A549 (cell line): ENCODE data around the gene TTYH2. TPM values are rescaled to one million over a fixed set of nuclear protein-coding genes. Genes with fewer than 3 reads are reported as not detected.

Experiments used
- ATAC-seq, 2 experiments: fragments of 200-7000 bp in 1 of 2; fragments of >200 bp in 1 of 2; cut with Nextera tagmentation in 1 of 2; cut with Tn5 transposase in 1 of 2; 3 replicates each; pipeline versions ENCODE4 v1.8.0 to v1.9.1; 2018 to 2020; ENCODE audit warnings: mild to moderate bottlenecking in 1 of 2, moderate library complexity in 1 of 2
- CTCF ChIA-PET: fragments of 300-600 bp; sonication (Branson Sonifier 250); formaldehyde crosslinking; extraction: SDS; loops from one replicate; lab custom pipeline; 2021; ENCODE audit warnings: antibody characterized with exemption, inconsistent platforms; lab: Yijun Ruan, JAX
- POLR2A ChIA-PET: fragments of 350-600 bp; formaldehyde crosslinking; extraction: SDS; loops from one replicate; lab custom pipeline; 2021; ENCODE audit warnings: antibody characterized with exemption, inconsistent platforms; lab: Yijun Ruan, JAX
- DNase-seq, 2 experiments: peaks; one replicate each; pipeline versions ENCODE4 v3.0.0 to v3.0.0-alpha.2; 2011 to 2016; ENCODE audit warnings: low read depth in 1 of 2, low spot score in 1 of 2
- FAIRE-seq: peaks from 2 replicates; lab custom pipeline; 2011; peaks lifted over from hg19 to GRCh38; lab: Jason Lieb, UNC
- H3K27ac ChIP-seq, 2 experiments: fragments of >200 bp; sonication (Bioruptor Twin); formaldehyde crosslinking; 3 replicates each; pipeline ENCODE4 v1.5.1; 2016 to 2017
- H3K4me1 ChIP-seq: fragments of >200 bp; sonication (Bioruptor Twin); formaldehyde crosslinking; 3 replicates; pipeline ENCODE4 v1.6.1; 2016
- H3K4me2 ChIP-seq: fragments of >200 bp; sonication (Bioruptor Twin); formaldehyde crosslinking; 3 replicates; pipeline ENCODE4 v1.6.1; 2016
- H3K4me3 ChIP-seq: fragments of >200 bp; sonication (Bioruptor Twin); formaldehyde crosslinking; 3 replicates; pipeline ENCODE4 v1.5.1; 2016
- H3K9me3 ChIP-seq: fragments of >200 bp; sonication (Bioruptor Twin); formaldehyde crosslinking; 3 replicates; pipeline ENCODE4 v1.6.1; 2016
- CHD4 ChIP-seq: fragments of 200-600 bp; sonication (generic); IDR thresholded peaks from 2 replicates; pipeline ENCODE4 v1.6.1; 2016; ENCODE audit warnings: antibody characterized with exemption, mild to moderate bottlenecking, borderline replicate concordance
- CTCF ChIP-seq: fragments of >200 bp; sonication (Bioruptor Twin); formaldehyde crosslinking; IDR thresholded peaks from 3 replicates; pipeline ENCODE4 v1.5.1; 2016
- ELK1 ChIP-seq: fragments of 150-350 bp; IDR thresholded peaks from 2 replicates; pipeline ENCODE4 v1.6.1; 2014; ENCODE audit warnings: low read depth, mild to moderate bottlenecking, low read length
- HEYL ChIP-seq: fragments of 250-450 bp; sonication (Bioruptor Pico); IDR thresholded peaks from 2 replicates; pipeline ENCODE4 v1.8.0; 2021; ENCODE audit warnings: mild to moderate bottlenecking, moderate library complexity
- HOXA7 ChIP-seq: fragments of 250-450 bp; sonication (Bioruptor Pico); IDR thresholded peaks from 2 replicates; pipeline ENCODE4 v1.5.0; 2020; ENCODE audit warnings: mild to moderate bottlenecking, moderate library complexity
- HOXB13 ChIP-seq: fragments of 250-450 bp; sonication (Bioruptor Pico); IDR thresholded peaks from 2 replicates; pipeline ENCODE4 v1.5.0; 2020; ENCODE audit warnings: low read depth, mild to moderate bottlenecking, moderate library complexity
- NPAS2 ChIP-seq: fragments of 250-450 bp; sonication (Bioruptor Pico); IDR thresholded peaks from 2 replicates; pipeline ENCODE4 v1.8.0; 2022; ENCODE audit warnings: mild to moderate bottlenecking, moderate library complexity, borderline replicate concordance
- RAD21 ChIP-seq, 2 experiments: fragments of >200 bp in 1 of 2; sonication (Bioruptor Twin) in 1 of 2; formaldehyde crosslinking in 1 of 2; IDR thresholded peaks in 1 of 2; conservative IDR thresholded peaks in 1 of 2; 2 replicates in 1 of 2; 3 replicates in 1 of 2; pipeline ENCODE4 v1.6.1; 2012 to 2018; ENCODE audit warnings: inconsistent platforms in 1 of 2
- RNF2 ChIP-seq: fragments of 200-600 bp; sonication (generic); IDR thresholded peaks from 2 replicates; pipeline ENCODE4 v1.6.1; 2016; ENCODE audit warnings: low read depth, mild to moderate bottlenecking, antibody characterized with exemption, moderate library complexity, borderline replicate concordance
- ZFP36 ChIP-seq: fragments of 450-650 bp; IDR thresholded peaks from 2 replicates; pipeline ENCODE4 v1.6.1; 2014; ENCODE audit warnings: borderline replicate concordance; ENCODE audit not compliant: partially characterized antibody
- ZNF302 ChIP-seq: fragments of 250-450 bp; sonication (Bioruptor Pico); IDR thresholded peaks from 2 replicates; pipeline ENCODE4 v1.9.0; 2021; ENCODE audit warnings: inconsistent platforms, mild to moderate bottlenecking, moderate library complexity
- WGBS: methylation state at CpG from one replicate; pipeline ENCODE4 v1.1.6; 2017; ENCODE audit errors: missing lambda C conversion rate; 5-methylcytosine and 5-hydroxymethylcytosine counted together
- polyA plus RNA-seq, 4 experiments: library from polyadenylated mRNA; depleted of rRNA in 3 of 4; stranded (reverse); fragments of >200 nt; fragmentation: RNase III in 1 of 4; extraction: RNeasy Plus Mini Kit Qiagen cat#74134 plus additional on column Dnase treatment in 1 of 4; gene quantifications; 2 replicates in 3 of 4; 3 replicates in 1 of 4; pipeline ENCODE4 v1.2.3, GENCODE V29; 2011 to 2017

Gene TTYH2
- polyA plus RNA-seq, 2 of the 4 experiments (the other 2 are of a cell fraction): 1.4 to 1.7 TPM

GRCh38 chr17:74241847-74242246 lies 28.5 kb downstream of the TTYH2 start:
- CTCF ChIA-PET: no interaction called here
- Histone ChIP-seq H3K9me3 (no peaks in the 10 kb centered on the region), H3K4me2 (no peak overlapping the region), H3K27ac (no peak overlapping the region), H3K4me1 (no peaks in the 10 kb centered on the region), H3K4me3 (no peak overlapping the region)
- no peak for ATAC-seq
- no peak for FAIRE-seq
- 54% methylated on average over 2 of the region's 2 CpGs for WGBS
- no peak for DNase-seq
- POLR2A ChIA-PET: no interaction called here
- TF ChIP-seq HEYL (CRISPR knock-in tag): no peak
- no peak for TF ChIP-seq CTCF
- TF ChIP-seq ZFP36: no peak

- ATAC-seq (no peak), FAIRE-seq (no peak), DNase-seq (no peak)
- H3K9me3 ChIP-seq: no peaks in the 10 kb centered on the region
- no peak overlapping the region for H3K4me2 ChIP-seq
- TF ChIP-seq RNF2 (no peak), RAD21 (conservative IDR thresholded peaks at IDR 0.05 in 1 of 2, IDR thresholded peaks at IDR 0.05 in 1 of 2) (no peak), ELK1 (no peak), CTCF (no peak), ZFP36 (no peak), ZNF302 (CRISPR knock-in tag) (no peak)
- ChIA-PET POLR2A (no interaction called here), CTCF (interaction anchor here (1.0 to 1.1 kb wide), 3 partner anchors 11 to 58 kb away, joined by 3 to 6 read pairs (median 3); no protein-coding TSS in a partner anchor)
- no peak overlapping the region for H3K4me3 ChIP-seq
- H3K27ac ChIP-seq: no peak overlapping the region
- 60% methylated on average over 13 of the region's 13 CpGs for WGBS
- H3K4me1 ChIP-seq: no peaks in the 10 kb centered on the region
Measured at GRCh38 chr17:74243013-74243755, 29.8 kb downstream of the TTYH2 start.

- no peak for ATAC-seq
- TF ChIP-seq NPAS2 (CRISPR knock-in tag) (no peak), CHD4 (no peak), HOXA7 (no peak), HOXB13 (CRISPR knock-in tag) (no peak)
- ChIA-PET POLR2A (no interaction called here), CTCF (interaction anchor here (0.7 to 1.8 kb wide), 6 partner anchors 9 to 1002 kb away, joined by 3 to 7 read pairs (median 4); no protein-coding TSS in a partner anchor)
- no peak for DNase-seq
- no peaks in the 10 kb centered on the region for H3K4me1 ChIP-seq
- no peak overlapping the region for H3K27ac ChIP-seq
- FAIRE-seq: no peak
- no peak overlapping the region for H3K4me3 ChIP-seq
- whole genome bisulfite sequencing: 83% methylated on average over 10 of the region's 10 CpGs
- H3K4me2 ChIP-seq: no peak overlapping the region
- H3K9me3 ChIP-seq: no peaks in the 10 kb centered on the region
Measured at GRCh38 chr17:74244128-74244527, 30.8 kb downstream of the TTYH2 start.
